B cell (primary cell): ENCODE measurements around the gene HTRA1. TPM values are rescaled to one million over a fixed set of nuclear protein-coding genes. Genes with fewer than 3 reads are reported as not detected.

ENCODE experiments used
- ATAC-seq: fragments of 200-7000 bp; cut with Tn5 transposase; one replicate; pipeline ENCODE4 v1.10.0; 2021; ENCODE audit warnings: low read depth, mild to moderate bottlenecking, moderate number of reproducible peaks, moderate library complexity
- CTCF ChIA-PET: fragments of 350-600 bp; sonication (Branson Sonifier 250); formaldehyde crosslinking; loops from one replicate; lab custom pipeline; 2021; ENCODE audit warnings: antibody characterized with exemption, inconsistent platforms; lab: Charles Lee
- POLR2A ChIA-PET: fragments of 350-600 bp; sonication (Branson Sonifier 250); formaldehyde crosslinking; loops from one replicate; lab custom pipeline; 2021; ENCODE audit warnings: antibody characterized with exemption; lab: Charles Lee
- DNase-seq: peaks from one replicate; pipeline ENCODE4 v3.0.0; 2013
- H2AFZ ChIP-seq: 2 replicates; pipeline ENCODE4 v1.6.1; 2012; ENCODE audit warnings: mild to moderate bottlenecking, low read depth, low read length; ENCODE audit not compliant: insufficient read depth, poor library complexity, severe bottlenecking
- H3K27ac ChIP-seq, 2 donors: 1 replicate in 1 of 2; 2 replicates in 1 of 2; pipeline ENCODE4 v1.5.1; 2012 to 2013; ENCODE audit warnings: low read length in 2 of 2, mild to moderate bottlenecking in 2 of 2, moderate library complexity in 1 of 2
- H3K27me3 ChIP-seq, 4 experiments: fragments of 200-600 bp in 1 of 4; sonication (generic) in 1 of 4; replicated peaks in 1 of 4; 1 replicate in 2 of 4; 2 replicates in 2 of 4; pipeline versions ENCODE4 v1.6.1 to v1.7.0; 2013 to 2016; ENCODE audit warnings: low read length in 3 of 4, mild to moderate bottlenecking in 2 of 4, mixed read lengths in 1 of 4, moderate library complexity in 1 of 4; ENCODE audit not compliant: insufficient read depth in 4 of 4, control insufficient read depth in 3 of 4; ENCODE audit errors: control extremely low read depth in 1 of 4
- H3K36me3 ChIP-seq, 2 experiments: replicated peaks in 1 of 2; 1 replicate in 1 of 2; 2 replicates in 1 of 2; pipeline versions ENCODE4 v1.6.1 to v1.7.1; 2013; ENCODE audit warnings: low read length in 1 of 2; ENCODE audit not compliant: insufficient read depth in 2 of 2, control insufficient read depth in 1 of 2; ENCODE audit errors: control extremely low read depth in 1 of 2, extremely low read depth in 1 of 2
- H3K4me1 ChIP-seq, 2 donors: fragments of 200-600 bp in 1 of 2; sonication (generic) in 1 of 2; 1 replicate in 1 of 2; 2 replicates in 1 of 2; pipeline versions ENCODE4 v1.5.1 to v1.6.1; 2013 to 2017; ENCODE audit warnings: low read length in 2 of 2; ENCODE audit not compliant: control insufficient read depth in 2 of 2, insufficient read depth in 2 of 2
- H3K4me2 ChIP-seq: replicated peaks from 2 replicates; pipeline ENCODE3; 2012; ENCODE audit warnings: mild to moderate bottlenecking, low read depth, low read length; ENCODE audit not compliant: poor library complexity, severe bottlenecking
- H3K4me3 ChIP-seq, 5 experiments: fragments of 200-600 bp in 1 of 5; sonication (generic) in 1 of 5; 1 replicate in 3 of 5; 2 replicates in 2 of 5; pipeline versions ENCODE4 v1.5.1 to v1.7.0; 2011 to 2016; ENCODE audit warnings: low read length in 4 of 5, mild to moderate bottlenecking in 4 of 5, low read depth in 2 of 5, control low read depth in 1 of 5, moderate library complexity in 1 of 5; ENCODE audit not compliant: insufficient read depth in 1 of 5; ENCODE audit errors: control extremely low read depth in 1 of 5, extremely low read depth in 1 of 5
- H3K79me2 ChIP-seq: fragments of 200-600 bp; sonication (generic); one replicate; pipeline ENCODE4 v1.6.0; 2016; ENCODE audit warnings: low read length; ENCODE audit not compliant: control insufficient read depth, insufficient read depth
- H3K9ac ChIP-seq: fragments of 200-600 bp; sonication (generic); 2 replicates; pipeline ENCODE4 v1.6.1; 2017; ENCODE audit warnings: mild to moderate bottlenecking, low read length, moderate library complexity
- H3K9me3 ChIP-seq, 3 donors: one replicate each; pipeline versions ENCODE4 v1.6.1 to v1.7.1; 2013; ENCODE audit warnings: low read length in 2 of 3; ENCODE audit not compliant: control insufficient read depth in 2 of 3, insufficient read depth in 1 of 3; ENCODE audit errors: control extremely low read depth in 1 of 3
- H4K20me1 ChIP-seq: 2 replicates; pipeline ENCODE4 v1.6.0; 2012; ENCODE audit warnings: mild to moderate bottlenecking, low read length; ENCODE audit not compliant: insufficient read depth, control insufficient read depth, poor library complexity, severe bottlenecking
- H3K27ac Mint-ChIP-seq: one replicate; pipeline ENCODE4 v1.8.0; 2021; ENCODE audit warnings: mixed read lengths
- H3K27me3 Mint-ChIP-seq: one replicate; pipeline ENCODE4 v1.8.0; 2021; ENCODE audit warnings: mixed read lengths
- H3K4me1 Mint-ChIP-seq: one replicate; pipeline ENCODE4 v1.8.0; 2021; ENCODE audit warnings: mixed read lengths
- H3K4me3 Mint-ChIP-seq: one replicate; pipeline ENCODE4 v1.8.0; 2021; ENCODE audit warnings: mixed read lengths
- H3K9me3 Mint-ChIP-seq: one replicate; pipeline ENCODE4 v1.8.0; 2022; ENCODE audit warnings: mixed read lengths; ENCODE audit not compliant: insufficient read depth
- CTCF ChIP-seq: fragments of 200-600 bp; IDR thresholded peaks from one replicate; pipeline ENCODE4 v1.8.0; 2022; ENCODE audit warnings: antibody characterized with exemption, mild to moderate bottlenecking
- EZH2 ChIP-seq: IDR thresholded peaks from 2 replicates; pipeline ENCODE4 v1.6.1; 2012; ENCODE audit warnings: borderline replicate concordance, low read depth, mild to moderate bottlenecking, moderate library complexity, low read length; ENCODE audit not compliant: insufficient read depth, poor library complexity, severe bottlenecking
- WGBS: methylation state at CpG from one replicate; pipeline ENCODE4 v1.1.5; 2013; ENCODE audit warnings: missing lambda C conversion rate; ENCODE audit not compliant: insufficient coverage; 5-methylcytosine and 5-hydroxymethylcytosine counted together
- intact Hi-C: fragments of 100-400 bp; cut with micrococcal nuclease; formaldehyde crosslinking; loops from one replicate; pipeline ENCODE4 v1.10.0; 2022
- polyA plus RNA-seq: library from polyadenylated mRNA; depleted of rRNA; stranded (reverse); fragments of >200 nt; gene quantifications from 2 replicates; pipeline ENCODE4 v1.2.3, GENCODE V29; 2012
- total RNA-seq, 2 donors: library from RNA; stranded (reverse); fragments of 120-200 nt in 1 of 2; gene quantifications; 1 replicate in 1 of 2; 2 replicates in 1 of 2; pipeline versions ENCODE4 v1.2.3 to v1.2.4, GENCODE V29; 2013 to 2022

Gene HTRA1
- total and polyA plus RNA-seq, 2 donors (not counting 1 experiment from before 2014, with no cell fraction given) = not detected

- H3K4me3 ChIP-seq = no peak overlapping the region
- peaks cover 0 to 4% (median 3%) of the 10 kb centered on the region in 3 donors for H3K9me3 ChIP-seq
- no peaks in the 10 kb centered on the region for H3K36me3 ChIP-seq
- Mint-ChIP-seq H3K4me1 (peaks cover 64% of the 10 kb centered on the region), H3K27ac (peak overlapping the region; percentile 78), H3K27me3 (no peaks in the 10 kb centered on the region), H3K4me3 (peak overlapping the region; percentile 47), H3K9me3 (no peaks in the 10 kb centered on the region)
- ATAC-seq (no peak), DNase-seq (no peak)
- ChIA-PET POLR2A (no interaction called here), CTCF (interaction anchor here (0.6 to 1.2 kb wide), 3 partner anchors 12 to 1485 kb away, joined by 3 to 5 read pairs (median 5); no protein-coding TSS in a partner anchor)
- H3K4me1 ChIP-seq = peaks cover 26 to 74% of the 10 kb centered on the region in 2 donors
- no peaks in the 10 kb centered on the region for H4K20me1 ChIP-seq
- no peak for TF ChIP-seq CTCF
- TF ChIP-seq EZH2 = no peak
- H3K27ac ChIP-seq = peak overlapping the region in 1 of 2 donors; percentile 75
- H3K9ac ChIP-seq = no peak overlapping the region
- peak overlapping the region; percentile 41 for H3K4me2 ChIP-seq
- 0% methylated on average over 2 of the region's 5 CpGs for WGBS
- intact Hi-C loops = loop anchor here (5.0 kb wide), 1 partner anchor 45 kb away; no protein-coding TSS in a partner anchor
- no peaks in the 10 kb centered on the region for H3K27me3 ChIP-seq
- no peak overlapping the region for H2AFZ ChIP-seq
- no peaks in the 10 kb centered on the region for H3K79me2 ChIP-seq
Observed at GRCh38 chr10:122422266-122422989, 38.9 kb upstream of the HTRA1 start.

GRCh38 chr10:122424059-122424458 lies 37.3 kb upstream of the HTRA1 start:
- DNase-seq = no peak
- POLR2A ChIA-PET = no interaction called here
- Histone ChIP-seq H4K20me1 (no peaks in the 10 kb centered on the region), H3K27me3 (no peaks in the 10 kb centered on the region), H2AFZ (no peak overlapping the region), H3K9ac (no peak overlapping the region), H3K79me2 (no peaks in the 10 kb centered on the region), H3K4me1 (peaks cover 26 to 73% of the 10 kb centered on the region in 2 donors), H3K4me3 (no peak overlapping the region), H3K27ac (peak overlapping the region in 1 of 2 donors; percentile 38), H3K9me3 (peaks cover 0 to 3% (median 0%) of the 10 kb centered on the region in 3 donors), H3K36me3 (no peaks in the 10 kb centered on the region), H3K4me2 (no peak overlapping the region)
- intact Hi-C loops = loop anchor here (5.0 kb wide), 1 partner anchor 47 kb away; no protein-coding TSS in a partner anchor
- H3K4me3 Mint-ChIP-seq = no peak overlapping the region
- H3K27ac Mint-ChIP-seq = peak overlapping the region; percentile 48
- no peak for TF ChIP-seq EZH2
- no peak for TF ChIP-seq CTCF
- H3K9me3 Mint-ChIP-seq = no peaks in the 10 kb centered on the region
- ATAC-seq = no peak
- H3K4me1 Mint-ChIP-seq = peaks cover 59% of the 10 kb centered on the region
- H3K27me3 Mint-ChIP-seq = no peaks in the 10 kb centered on the region
- CTCF ChIA-PET = interaction anchor here (0.7 to 1.9 kb wide), 5 partner anchors 9 to 556 kb away, joined by 3 to 9 read pairs (median 6); partner anchors contain the start of gene PSTK
- WGBS = no CpG with 5 or more reads among the region's 2 CpGs
